Stimulated activated naive CD8-positive, alpha-beta T cell treated with anti-CD3 and anti-CD28 coated beads, Interleukin-15, amount 100 ng/mL, for 72 hours (primary cell): ENCODE measurements around the gene PSG11.
"Not testable (repeated sequence)": the region's sequence is repeated elsewhere in the genome, so short reads cannot be mapped to it uniquely, and the experiment has no call there.

Experiments
- ATAC-seq: fragments of 150-1000 bp; cut with Tn5 transposase; 2 replicates; pipeline ENCODE4 v1.10.0; 2021; ENCODE audit warnings: mild to moderate bottlenecking, moderate library complexity
- DNase-seq, 2 donors: peaks; one replicate each; pipeline ENCODE4 v3.0.0; 2021 to 2022
- H3K27ac Mint-ChIP-seq, 2 donors: one replicate each; pipeline ENCODE4 v1.8.0; 2022; ENCODE audit warnings: mild to moderate bottlenecking in 2 of 2, mixed read lengths in 2 of 2, moderate library complexity in 2 of 2
- H3K27me3 Mint-ChIP-seq: one replicate; pipeline ENCODE4 v1.8.0; 2022; ENCODE audit warnings: mixed read lengths
- H3K4me1 Mint-ChIP-seq: one replicate; pipeline ENCODE4 v1.8.0; 2022; ENCODE audit warnings: mild to moderate bottlenecking, mixed read lengths
- H3K4me3 Mint-ChIP-seq, 2 donors: one replicate each; pipeline ENCODE4 v1.8.0; 2022; ENCODE audit warnings: mild to moderate bottlenecking in 2 of 2, mixed read lengths in 2 of 2, moderate library complexity in 1 of 2
- H3K9me3 Mint-ChIP-seq, 2 donors: one replicate each; pipeline ENCODE4 v1.8.0; 2022; ENCODE audit warnings: mixed read lengths in 2 of 2

PSG11 gene

DNA sequence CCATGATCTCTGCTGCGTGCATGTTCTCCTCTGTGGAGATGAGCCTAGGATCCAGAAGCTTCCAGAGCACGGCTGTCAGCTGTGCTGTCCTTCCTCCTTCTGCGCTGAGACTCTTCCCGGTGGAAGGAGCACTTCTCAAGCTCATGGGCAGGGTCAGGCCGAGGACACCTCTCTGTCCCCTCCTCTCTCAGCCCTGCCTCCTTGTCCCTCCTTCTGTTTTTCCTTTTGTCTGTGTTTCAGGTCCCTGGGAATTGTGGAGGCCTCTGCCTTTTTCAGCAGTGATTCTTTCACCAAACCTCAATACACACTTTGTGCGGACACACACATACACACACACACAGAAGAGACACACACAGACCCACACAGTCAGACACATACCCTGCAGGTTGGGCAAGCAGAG lies at the start of gene PSG11:
TSS of gene PSG11 (minus strand) at position 101 of the 400 bp plus-strand sequence. CDS start at position 4, 97 bp downstream.
- not testable (repeated sequence) for ATAC-seq, H3K4me1 Mint-ChIP-seq, DNase-seq, H3K4me3 Mint-ChIP-seq, H3K9me3 Mint-ChIP-seq
- H3K27ac Mint-ChIP-seq: peak within 1 kb of the TSS; percentile 14 to 19
- H3K27me3 Mint-ChIP-seq: peaks cover 24% of the 10 kb centered on the region

GRCh38 chr19:43062418-43062817 lies 36.1 kb upstream of the PSG11 start:
- Mint-ChIP-seq H3K27me3 (peaks cover 32% of the 10 kb centered on the region), H3K27ac (peak overlapping the region in 1 of 2 donors; percentile 3)
- not testable (repeated sequence) for DNase-seq, ATAC-seq, H3K9me3 Mint-ChIP-seq, H3K4me3 Mint-ChIP-seq, H3K4me1 Mint-ChIP-seq

GRCh38 chr19:43061326-43061725 lies 35.1 kb upstream of the PSG11 start:
- not testable (repeated sequence) for H3K9me3 Mint-ChIP-seq, ATAC-seq, H3K4me3 Mint-ChIP-seq, H3K4me1 Mint-ChIP-seq, H3K27ac Mint-ChIP-seq, DNase-seq
- peaks cover 25% of the 10 kb centered on the region for H3K27me3 Mint-ChIP-seq

DNA sequence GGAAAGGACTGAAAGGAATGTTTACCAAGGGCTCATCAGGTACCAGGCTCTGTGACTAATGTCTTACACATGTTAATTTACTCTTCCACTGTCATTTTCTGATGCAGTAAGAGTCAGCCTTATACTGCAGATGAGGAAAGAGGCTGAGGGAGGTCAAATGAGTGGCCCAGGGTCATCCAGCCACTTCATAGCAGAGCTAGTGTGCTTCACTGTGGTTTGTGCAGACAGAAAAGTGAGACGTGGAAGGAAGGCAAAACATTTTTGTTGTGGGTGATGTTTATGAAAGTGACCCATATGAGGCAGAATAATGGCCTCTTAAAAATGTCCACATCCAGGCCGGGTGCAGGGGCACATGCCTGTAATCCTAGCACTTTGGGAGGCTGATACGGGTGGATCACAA lies 34.0 kb upstream of the PSG11 start:
- not testable (repeated sequence) for H3K4me1 Mint-ChIP-seq, H3K4me3 Mint-ChIP-seq, ATAC-seq, H3K9me3 Mint-ChIP-seq, DNase-seq
- H3K27ac Mint-ChIP-seq: peak overlapping the region in 1 of 2 donors; percentile 16
- H3K27me3 Mint-ChIP-seq: peaks cover 16% of the 10 kb centered on the region

DNA sequence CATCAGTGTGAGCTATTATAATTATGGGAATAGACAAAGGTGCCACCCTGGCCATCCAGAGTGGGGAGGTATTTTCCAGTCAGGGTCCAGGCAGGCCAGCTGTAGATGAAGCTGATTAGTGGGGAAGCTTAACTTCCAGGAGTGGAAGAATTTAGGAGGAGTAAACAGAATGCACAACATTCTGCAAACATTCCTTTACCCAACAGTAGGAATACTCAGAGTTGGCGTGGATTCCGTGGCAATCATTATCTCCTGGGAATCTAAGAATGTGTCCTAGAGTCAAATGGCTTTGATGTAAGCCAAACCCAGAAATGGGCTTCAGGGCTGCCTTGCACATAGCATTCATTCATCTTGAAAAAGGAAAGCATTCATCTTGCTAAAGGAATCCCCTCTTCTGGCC lies 33.2 kb upstream of the PSG11 start:
- ATAC-seq, DNase-seq, H3K4me1 Mint-ChIP-seq, H3K27ac Mint-ChIP-seq, H3K4me3 Mint-ChIP-seq: not testable (repeated sequence)
- Mint-ChIP-seq H3K9me3 (peaks cover 0 to 12% of the 10 kb centered on the region in 2 donors), H3K27me3 (peaks cover 16% of the 10 kb centered on the region)

GRCh38 chr19:43058440-43058839 lies 32.2 kb upstream of the PSG11 start:
- H3K4me3 Mint-ChIP-seq, H3K27ac Mint-ChIP-seq, DNase-seq, ATAC-seq, H3K4me1 Mint-ChIP-seq: not testable (repeated sequence)
- Mint-ChIP-seq H3K9me3 (peaks cover 5 to 13% of the 10 kb centered on the region in 2 donors), H3K27me3 (peaks cover 16% of the 10 kb centered on the region)

GRCh38 chr19:43047966-43048365 lies 21.7 kb upstream of the PSG11 start:
- H3K4me3 Mint-ChIP-seq, H3K27ac Mint-ChIP-seq, DNase-seq, H3K9me3 Mint-ChIP-seq, ATAC-seq, H3K27me3 Mint-ChIP-seq, H3K4me1 Mint-ChIP-seq: not testable (repeated sequence)

- not testable (repeated sequence) for H3K4me3 Mint-ChIP-seq, H3K27me3 Mint-ChIP-seq, ATAC-seq, H3K4me1 Mint-ChIP-seq, H3K27ac Mint-ChIP-seq, DNase-seq, H3K9me3 Mint-ChIP-seq
Observed at GRCh38 chr19:43046578-43046977, 20.3 kb upstream of the PSG11 start.

DNA sequence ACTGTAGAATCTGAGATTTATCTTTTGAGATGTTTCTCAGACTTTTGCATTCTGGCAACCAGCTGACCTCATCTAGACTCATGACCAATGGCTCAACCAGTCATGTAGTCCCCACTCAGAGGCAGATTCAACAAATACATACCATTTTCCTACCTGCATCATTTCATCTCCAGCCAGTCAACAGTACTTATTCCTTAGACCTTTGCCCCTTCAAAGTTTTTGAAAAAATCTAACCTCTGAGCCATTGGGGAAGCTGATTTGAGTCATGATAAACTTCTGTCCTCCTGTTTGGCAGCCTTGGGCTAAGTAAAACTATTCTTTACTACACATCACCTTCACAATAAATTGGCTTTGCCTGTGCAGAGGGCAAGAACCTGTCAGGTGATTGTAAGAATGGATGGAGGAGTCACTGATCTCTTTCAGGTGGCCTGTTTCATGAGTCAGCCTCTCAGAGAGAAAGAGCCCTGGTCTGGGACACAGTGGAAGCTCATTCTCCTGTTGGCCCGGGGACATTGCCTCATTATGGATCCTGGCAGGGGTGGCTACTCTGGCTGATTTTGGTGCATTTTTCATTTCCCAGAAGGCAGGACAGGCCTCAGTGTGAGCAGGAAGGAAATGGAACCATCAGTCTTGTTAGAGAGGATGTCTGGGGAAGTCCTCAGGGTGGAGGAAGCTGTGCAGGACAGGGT lies 17.4 kb upstream of the PSG11 start:
- not testable (repeated sequence) for H3K4me1 Mint-ChIP-seq, H3K27me3 Mint-ChIP-seq, H3K27ac Mint-ChIP-seq, ATAC-seq, DNase-seq, H3K9me3 Mint-ChIP-seq, H3K4me3 Mint-ChIP-seq

- DNase-seq, H3K4me1 Mint-ChIP-seq, H3K27ac Mint-ChIP-seq, H3K4me3 Mint-ChIP-seq, ATAC-seq, H3K9me3 Mint-ChIP-seq: not testable (repeated sequence)
- H3K27me3 Mint-ChIP-seq: peaks cover 37% of the 10 kb centered on the region
Observed at GRCh38 chr19:43031645-43032044, 5.4 kb upstream of the PSG11 start.

GRCh38 chr19:43028866-43029265 lies 2.6 kb upstream of the PSG11 start:
- no peak overlapping the region for H3K27ac Mint-ChIP-seq
- peaks cover 24% of the 10 kb centered on the region for H3K27me3 Mint-ChIP-seq
- no peak for DNase-seq
- no peaks in the 10 kb centered on the region for H3K4me1 Mint-ChIP-seq
- H3K4me3 Mint-ChIP-seq: no peak overlapping the region
- H3K9me3 Mint-ChIP-seq: no peaks in the 10 kb centered on the region
- ATAC-seq: no peak

- H3K27me3 Mint-ChIP-seq: peaks cover 24% of the 10 kb centered on the region
- not testable (repeated sequence) for H3K9me3 Mint-ChIP-seq
Observed at GRCh38 chr19:43027985-43028384, 1.7 kb upstream of the PSG11 start.

GRCh38 chr19:43027061-43027460 lies 792 bp upstream of the PSG11 start:
- peak overlapping the region; percentile 14 to 19 for H3K27ac Mint-ChIP-seq
- not testable (repeated sequence) for ATAC-seq

More at GRCh38 chr19:43027985-43028384, 1.7 kb upstream of the PSG11 start:
- not testable (repeated sequence) for H3K4me3 Mint-ChIP-seq, H3K4me1 Mint-ChIP-seq, H3K27ac Mint-ChIP-seq, ATAC-seq, DNase-seq

DNA sequence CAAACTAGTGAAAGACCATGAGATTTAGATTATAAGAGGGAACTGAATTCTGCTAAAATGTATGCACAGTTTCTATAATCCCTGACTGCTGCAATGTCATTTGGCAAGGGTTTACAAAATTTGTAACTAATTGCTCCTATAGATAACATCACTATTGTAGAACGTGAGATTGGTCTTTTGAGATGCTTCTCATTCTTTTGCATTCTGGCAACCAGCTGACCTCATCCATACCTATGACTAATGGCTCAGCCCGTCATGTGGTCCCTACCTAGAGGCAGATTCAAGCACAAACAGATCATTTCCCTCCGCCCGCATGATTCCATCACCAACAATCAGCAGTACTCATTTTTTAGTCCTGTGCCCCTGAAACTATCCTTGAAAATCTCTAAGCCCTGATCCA lies 4.2 kb downstream of the PSG11 start:
- not testable (repeated sequence) for DNase-seq, H3K27me3 Mint-ChIP-seq, H3K4me3 Mint-ChIP-seq, H3K27ac Mint-ChIP-seq, H3K4me1 Mint-ChIP-seq, H3K9me3 Mint-ChIP-seq, ATAC-seq

More at GRCh38 chr19:43027061-43027460, 792 bp upstream of the PSG11 start:
- DNase-seq, H3K4me1 Mint-ChIP-seq, H3K9me3 Mint-ChIP-seq, H3K4me3 Mint-ChIP-seq: not testable (repeated sequence)
- H3K27me3 Mint-ChIP-seq: peaks cover 24% of the 10 kb centered on the region

- DNase-seq, H3K4me3 Mint-ChIP-seq, H3K27me3 Mint-ChIP-seq, H3K9me3 Mint-ChIP-seq, H3K4me1 Mint-ChIP-seq, ATAC-seq: not testable (repeated sequence)
- peak overlapping the region; percentile 13 to 39 for H3K27ac Mint-ChIP-seq
Observed at GRCh38 chr19:43021629-43022028, 4.6 kb downstream of the PSG11 start.

DNA sequence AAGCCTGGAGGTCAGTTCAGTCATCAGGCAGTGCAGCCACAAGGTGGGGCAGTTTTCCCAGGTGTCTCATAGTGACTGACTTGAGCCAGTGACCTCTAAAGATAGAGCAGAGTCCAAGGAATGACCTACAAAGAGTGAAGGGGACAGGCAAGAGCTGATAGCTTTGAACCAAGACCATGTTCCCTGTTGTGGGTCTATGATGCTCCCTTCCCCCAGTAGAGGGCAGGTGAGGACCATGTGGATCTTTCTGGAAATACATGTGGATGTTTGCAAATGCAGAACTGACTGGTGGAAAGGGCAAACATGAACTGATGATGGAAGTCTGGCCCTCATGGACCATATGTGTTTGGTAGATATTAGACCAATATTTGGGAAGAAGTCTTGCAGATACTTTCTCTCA lies 6.7 kb downstream of the PSG11 start:
- H3K27me3 Mint-ChIP-seq, DNase-seq, ATAC-seq, H3K4me3 Mint-ChIP-seq, H3K4me1 Mint-ChIP-seq, H3K27ac Mint-ChIP-seq, H3K9me3 Mint-ChIP-seq: not testable (repeated sequence)

GRCh38 chr19:43005841-43006240 lies 20.4 kb downstream of the PSG11 start:
- not testable (repeated sequence) for H3K9me3 Mint-ChIP-seq, DNase-seq, H3K27ac Mint-ChIP-seq, H3K4me1 Mint-ChIP-seq, H3K4me3 Mint-ChIP-seq, ATAC-seq
- peaks cover 73% of the 10 kb centered on the region for H3K27me3 Mint-ChIP-seq
